Right lobe of liver (tissue), 4 donors: ENCODE results near the gene BLTP2.

ENCODE experiments used
- POLR2A ChIP-seq: fragments of 450-650 bp; IDR thresholded peaks from one replicate; pipeline ENCODE4 v1.6.1; 2017; ENCODE audit warnings: antibody characterized with exemption, mild to moderate bottlenecking
- TF ChIP-seq, protein P1 (sequence below), 4 donors: fragments of 200-600 bp in 3 of 4; fragments of 450-650 bp in 1 of 4; IDR thresholded peaks; one replicate each; pipeline versions ENCODE4 v1.5.1 to v1.8.0; 2016 to 2022; ENCODE audit warnings: antibody characterized with exemption in 4 of 4, mild to moderate bottlenecking in 2 of 4
- donor health status: DM: no; HTN: no; CAD: no.
- donor health status: DM: no; HTN: no; CAD: no.
- donor health status: DM: no; HTN: yes; CAD: no.

DNA sequence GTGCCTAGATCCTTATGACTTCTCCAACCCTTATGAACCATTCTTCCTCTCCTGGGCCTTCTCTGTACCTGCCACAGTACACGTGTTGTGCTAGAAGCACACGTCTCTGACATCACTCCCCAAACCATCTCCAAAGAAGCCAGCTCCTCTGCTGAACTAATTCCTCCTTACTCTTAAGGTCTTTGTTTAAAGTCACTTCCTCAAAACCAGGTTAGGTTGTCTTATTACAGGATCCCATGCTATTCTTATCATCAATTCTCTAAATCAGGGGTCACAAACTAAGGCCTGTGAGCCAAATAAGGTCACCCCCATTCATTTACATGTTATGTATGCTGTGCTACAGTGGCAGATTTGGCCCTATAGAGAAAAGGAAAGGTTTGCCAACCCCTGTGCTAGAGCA, 21.0 kb upstream of the BLTP2 start:
- TF ChIP-seq, protein P1, sequence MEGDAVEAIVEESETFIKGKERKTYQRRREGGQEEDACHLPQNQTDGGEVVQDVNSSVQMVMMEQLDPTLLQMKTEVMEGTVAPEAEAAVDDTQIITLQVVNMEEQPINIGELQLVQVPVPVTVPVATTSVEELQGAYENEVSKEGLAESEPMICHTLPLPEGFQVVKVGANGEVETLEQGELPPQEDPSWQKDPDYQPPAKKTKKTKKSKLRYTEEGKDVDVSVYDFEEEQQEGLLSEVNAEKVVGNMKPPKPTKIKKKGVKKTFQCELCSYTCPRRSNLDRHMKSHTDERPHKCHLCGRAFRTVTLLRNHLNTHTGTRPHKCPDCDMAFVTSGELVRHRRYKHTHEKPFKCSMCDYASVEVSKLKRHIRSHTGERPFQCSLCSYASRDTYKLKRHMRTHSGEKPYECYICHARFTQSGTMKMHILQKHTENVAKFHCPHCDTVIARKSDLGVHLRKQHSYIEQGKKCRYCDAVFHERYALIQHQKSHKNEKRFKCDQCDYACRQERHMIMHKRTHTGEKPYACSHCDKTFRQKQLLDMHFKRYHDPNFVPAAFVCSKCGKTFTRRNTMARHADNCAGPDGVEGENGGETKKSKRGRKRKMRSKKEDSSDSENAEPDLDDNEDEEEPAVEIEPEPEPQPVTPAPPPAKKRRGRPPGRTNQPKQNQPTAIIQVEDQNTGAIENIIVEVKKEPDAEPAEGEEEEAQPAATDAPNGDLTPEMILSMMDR (IDR thresholded peaks at IDR 0.05) = no peak
- no peak for TF ChIP-seq POLR2A
